AG09309 (cell line): ENCODE measurements around the gene USP50.
A peak's percentile ranks its signal among the peaks of the same experiment; 100 is the strongest.

Experiments used
- DNase-seq: peaks from one replicate; pipeline ENCODE4 v3.0.0-alpha.2; 2010; ENCODE audit warnings: low read depth
- H3K4me3 ChIP-seq: 2 replicates; pipeline ENCODE4 v1.5.1; 2011; ENCODE audit warnings: mild to moderate bottlenecking, low read depth, low read length, moderate library complexity; ENCODE audit not compliant: control insufficient read depth
- CTCF ChIP-seq: IDR thresholded peaks from 2 replicates; pipeline ENCODE4 v1.5.1; 2011; ENCODE audit warnings: mild to moderate bottlenecking, low read depth, low read length, inconsistent platforms; ENCODE audit not compliant: insufficient read depth, control insufficient read depth; ENCODE audit errors: missing control alignments

Gene USP50

DNA sequence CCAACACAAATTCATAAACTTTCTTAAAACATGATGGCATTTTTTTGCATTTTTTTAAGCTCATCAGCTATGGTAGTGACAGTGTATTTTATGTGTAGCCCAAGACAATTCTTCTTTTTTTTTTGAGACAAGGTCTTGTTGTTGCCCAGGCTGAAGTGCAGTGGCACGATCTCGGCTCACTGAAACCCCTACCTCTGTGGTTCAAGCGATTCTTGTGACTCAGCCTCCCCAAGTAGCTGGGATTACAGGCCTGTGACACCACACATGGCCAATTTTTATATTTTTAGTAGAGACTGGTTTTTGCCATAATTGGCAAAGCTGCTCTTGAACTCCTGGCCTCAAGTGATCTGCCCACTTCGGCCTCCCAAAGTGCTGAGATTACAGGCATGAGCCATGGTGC is 17.3 kb upstream of the USP50 start:
- TF ChIP-seq CTCF: no peak

GRCh38 chr15:50562735-50563640 is 16.5 kb upstream of the USP50 start:
- peak; percentile 8 for DNase-seq
- no peak for TF ChIP-seq CTCF
- H3K4me3 ChIP-seq: no peak overlapping the region

More for the DNA sequence above, 17.3 kb upstream of the USP50 start:
- H3K4me3 ChIP-seq: no peak overlapping the region
- DNase-seq: no peak

GRCh38 chr15:50558012-50558411 is 11.5 kb upstream of the USP50 start:
- DNase-seq: no peak
- no peak for TF ChIP-seq CTCF
- H3K4me3 ChIP-seq: no peak overlapping the region

GRCh38 chr15:50556642-50557371 is 10.3 kb upstream of the USP50 start:
- TF ChIP-seq CTCF: no peak
- no peak overlapping the region for H3K4me3 ChIP-seq
- DNase-seq: no peak

- no peak for TF ChIP-seq CTCF
- no peak for DNase-seq
- no peak overlapping the region for H3K4me3 ChIP-seq
These were observed 5.8 kb upstream of the USP50 start for GRCh38 chr15:50552238-50552637.

DNA sequence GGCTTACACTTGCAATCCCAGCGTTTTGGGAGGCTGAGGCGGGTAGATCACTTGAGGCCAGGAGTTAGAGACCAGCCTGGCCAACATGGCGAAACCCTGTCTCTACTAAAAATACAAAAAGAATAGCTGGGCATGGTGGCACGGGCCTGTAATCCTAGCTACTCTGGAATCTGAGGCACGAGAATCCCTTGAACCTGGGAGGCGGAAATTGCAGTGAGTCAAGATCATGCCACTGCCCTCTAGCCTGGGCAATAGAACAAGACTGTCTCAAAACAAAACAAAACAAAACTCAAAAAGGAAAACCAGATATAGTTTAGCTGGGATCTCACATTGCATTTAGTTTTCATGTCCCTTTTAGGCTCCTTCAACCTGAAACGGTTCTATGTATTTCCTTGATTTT is 2.9 kb upstream of the USP50 start:
- TF ChIP-seq CTCF: no peak
- no peak overlapping the region for H3K4me3 ChIP-seq
- DNase-seq: no peak
